A549 treated with AZD2906 at 1 μM for 4 hours (cell line): Measurements from ENCODE around the gene ARL4C. TPM values are rescaled to one million over a fixed set of nuclear protein-coding genes. Genes with fewer than 3 reads are reported as not detected.

Source experiments
- total RNA-seq: library from RNA; stranded (reverse); fragments of 200-300 nt; extraction: Qiagen RNA extraction; gene quantifications from 5 replicates; pipeline ENCODE4 v1.2.3, GENCODE V29; 2022

The ARL4C gene, protein sequence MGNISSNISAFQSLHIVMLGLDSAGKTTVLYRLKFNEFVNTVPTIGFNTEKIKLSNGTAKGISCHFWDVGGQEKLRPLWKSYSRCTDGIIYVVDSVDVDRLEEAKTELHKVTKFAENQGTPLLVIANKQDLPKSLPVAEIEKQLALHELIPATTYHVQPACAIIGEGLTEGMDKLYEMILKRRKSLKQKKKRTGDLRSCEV
- total RNA-seq: 36.5 to 45.7 TPM (median 39.1 TPM) in 5 replicates

DNA sequence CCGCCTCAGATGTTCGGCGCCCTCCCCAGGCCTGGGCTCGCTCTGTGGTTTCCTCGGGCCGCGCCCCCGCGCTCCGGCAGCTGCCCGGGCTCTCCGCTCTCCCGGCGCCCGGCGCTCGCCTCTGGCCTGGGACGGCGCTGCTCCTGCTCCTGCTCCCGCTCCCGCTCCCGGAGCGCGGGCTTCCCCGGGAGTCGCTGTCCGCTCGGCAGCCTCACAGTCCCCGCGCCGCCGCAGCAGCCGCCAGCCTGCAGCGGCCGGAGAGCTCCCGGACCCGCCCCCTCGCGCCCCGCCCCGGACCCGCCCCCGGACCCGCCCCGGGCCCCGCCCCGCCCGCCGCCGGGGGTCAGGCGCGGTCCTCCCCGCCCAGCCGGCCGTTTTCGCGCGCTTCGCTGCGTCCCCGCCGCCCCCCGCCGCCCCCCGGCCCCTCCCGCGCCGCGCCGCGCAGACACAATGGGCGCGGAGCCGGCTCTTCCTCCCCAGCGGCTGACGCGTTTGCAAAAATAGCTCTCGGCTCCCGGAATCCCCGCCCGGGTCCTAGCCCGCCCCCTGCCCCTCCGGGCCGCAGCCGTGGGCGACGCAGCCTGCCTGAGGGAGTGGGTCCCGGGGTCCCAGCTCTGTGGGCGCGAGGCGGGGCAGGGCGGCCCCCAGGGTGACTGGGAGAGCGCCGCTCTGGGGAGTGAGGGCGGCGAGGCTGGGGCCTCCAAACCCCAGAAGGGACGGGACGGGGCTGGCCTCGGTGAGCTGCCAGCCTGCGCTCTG, at the start of gene ARL4C:
ARL4C (minus strand) TSS at position 247 of the 759 bp plus-strand sequence. CDS start 495 bp downstream, outside the sequence.

